Measurements from ENCODE around the gene GPR4.

The GPR4 gene
- total RNA-seq, result 0 reads per million in 3 donors

DNA sequence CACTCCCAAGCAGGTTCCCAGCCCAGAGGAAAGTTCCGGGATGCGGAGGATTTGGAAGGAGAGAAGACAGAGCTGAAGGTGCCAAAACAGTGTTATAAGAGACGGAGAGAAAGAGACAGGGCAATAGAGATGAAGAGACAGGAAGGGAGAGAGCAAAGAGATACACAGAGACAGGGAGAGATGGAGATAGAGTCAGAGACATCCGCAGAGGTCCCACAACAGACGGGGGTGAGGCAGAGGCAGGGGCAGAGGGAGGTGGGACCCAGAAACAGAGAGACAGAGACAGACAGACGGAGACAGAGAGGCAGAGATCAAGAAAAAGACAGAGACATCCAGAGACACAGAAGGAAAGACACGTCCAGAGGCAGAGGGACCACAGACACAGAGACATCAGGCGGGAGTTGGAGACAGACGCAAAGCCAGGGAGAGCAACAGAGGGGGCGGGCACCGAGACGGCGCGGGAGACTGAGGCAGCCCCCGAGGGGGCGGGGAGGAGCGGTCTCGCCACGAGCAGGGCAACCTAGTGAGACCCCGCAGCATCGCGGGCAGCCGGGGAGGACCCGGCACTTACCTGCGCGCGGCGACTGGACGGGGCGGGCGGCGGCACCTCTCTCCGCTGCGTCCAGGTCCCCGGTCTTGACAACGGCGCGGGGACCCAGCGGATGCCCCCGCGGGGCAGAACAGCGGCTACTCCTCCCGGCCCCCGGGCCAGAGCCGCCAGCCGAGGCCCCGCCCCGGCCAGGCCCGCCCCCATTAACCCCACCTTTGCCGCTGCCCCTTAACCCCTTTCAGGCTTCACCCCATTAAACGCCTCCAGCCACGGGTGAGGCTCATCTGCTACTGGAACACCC lies at the start of gene GPR4:
Gene GPR4 (minus strand): TSS at position 689 of the 851 bp plus-strand sequence. CDS start 10,346 bp downstream, outside the sequence.
- Histone ChIP-seq H3K27ac (ENCODE audit: insufficient read depth, low read length, poor library complexity, severe bottlenecking) (no peak within 1 kb of the TSS), H3K4me1 (ENCODE audit: control insufficient read depth, insufficient read depth, low read length, poor library complexity, severe bottlenecking) (peaks cover 8% of the 10 kb centered on the region), H3K4me3 (ENCODE audit: insufficient read depth, low read depth, low read length, poor library complexity, severe bottlenecking) (no peak within 1 kb of the TSS)

DNA sequence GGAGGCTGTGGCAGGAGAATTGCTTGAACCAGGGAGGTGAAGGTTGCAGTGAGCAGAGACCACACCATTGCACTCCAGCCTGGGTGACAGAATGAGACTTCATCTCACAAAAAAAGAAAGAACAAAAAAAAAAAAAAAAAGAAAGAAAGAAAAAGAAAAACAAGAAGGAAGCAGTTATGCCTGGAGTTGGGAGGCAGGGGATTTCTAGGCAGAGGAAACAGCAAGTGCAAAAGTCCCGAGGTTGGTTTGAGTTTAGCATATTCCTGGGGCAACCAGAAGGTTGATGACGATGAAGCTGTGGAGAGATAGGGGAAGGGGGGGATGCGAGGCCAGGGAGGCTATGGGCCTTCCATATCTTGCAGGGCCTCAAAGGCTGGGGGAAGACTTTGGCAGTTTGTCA lies 48.7 kb upstream of the GPR4 start:
- DNase-seq, result no peak
- Histone ChIP-seq H3K4me1 (ENCODE audit: control insufficient read depth, insufficient read depth, low read length, poor library complexity, severe bottlenecking) (peaks cover 5% of the 10 kb centered on the region), H3K27ac (ENCODE audit: insufficient read depth, low read length, poor library complexity, severe bottlenecking) (no peak overlapping the region), H3K27me3 (replicated peaks; ENCODE audit: control insufficient read depth, insufficient read depth, low read length, poor library complexity, severe bottlenecking) (no peaks in the 10 kb centered on the region), H3K4me3 (ENCODE audit: insufficient read depth, low read depth, low read length, poor library complexity, severe bottlenecking) (no peak overlapping the region), H3K9me3 (ENCODE audit: control insufficient read depth, low read length) (no peaks in the 10 kb centered on the region), H3K36me3 (ENCODE audit: control insufficient read depth, insufficient read depth, low read length) (no peaks in the 10 kb centered on the region)

More for the DNA sequence above, at the start of gene GPR4:
- Histone ChIP-seq H3K27me3 (replicated peaks; ENCODE audit: control insufficient read depth, insufficient read depth, low read length, poor library complexity, severe bottlenecking) (peaks cover 55% of the 10 kb centered on the region), H3K36me3 (ENCODE audit: control insufficient read depth, insufficient read depth, low read length) (no peaks in the 10 kb centered on the region), H3K9me3 (ENCODE audit: control insufficient read depth, low read length) (no peaks in the 10 kb centered on the region)
- no peak for DNase-seq

DNA sequence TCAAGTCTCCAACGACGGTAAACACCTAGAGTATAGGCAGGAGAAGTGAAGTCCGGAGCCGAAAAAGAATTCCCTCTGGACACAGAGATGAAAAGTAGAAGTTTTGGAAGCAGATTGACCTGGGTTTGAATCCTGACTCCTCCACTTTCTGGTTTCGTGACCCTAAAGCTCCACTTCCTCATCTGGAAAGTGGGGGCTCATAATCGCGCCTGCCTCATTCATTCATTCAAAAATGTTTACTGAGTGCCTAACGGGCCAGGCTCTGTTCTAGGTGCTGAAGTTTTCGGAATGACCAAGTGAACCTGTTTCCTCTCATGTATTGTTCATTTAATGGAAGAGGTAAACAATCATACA lies 44.3 kb upstream of the GPR4 start:
- no peak overlapping the region for H3K27ac ChIP-seq (ENCODE audit: insufficient read depth, low read length, poor library complexity, severe bottlenecking)
- DNase-seq, result no peak
- H3K4me3 ChIP-seq (ENCODE audit: insufficient read depth, low read depth, low read length, poor library complexity, severe bottlenecking), result peak overlapping the region; percentile 53
- H3K27me3 ChIP-seq (replicated peaks; ENCODE audit: control insufficient read depth, insufficient read depth, low read length, poor library complexity, severe bottlenecking), result no peaks in the 10 kb centered on the region
- no peaks in the 10 kb centered on the region for H3K36me3 ChIP-seq (ENCODE audit: control insufficient read depth, insufficient read depth, low read length)
- H3K9me3 ChIP-seq (ENCODE audit: control insufficient read depth, low read length), result no peaks in the 10 kb centered on the region
- peaks cover 19% of the 10 kb centered on the region for H3K4me1 ChIP-seq (ENCODE audit: control insufficient read depth, insufficient read depth, low read length, poor library complexity, severe bottlenecking)

DNA sequence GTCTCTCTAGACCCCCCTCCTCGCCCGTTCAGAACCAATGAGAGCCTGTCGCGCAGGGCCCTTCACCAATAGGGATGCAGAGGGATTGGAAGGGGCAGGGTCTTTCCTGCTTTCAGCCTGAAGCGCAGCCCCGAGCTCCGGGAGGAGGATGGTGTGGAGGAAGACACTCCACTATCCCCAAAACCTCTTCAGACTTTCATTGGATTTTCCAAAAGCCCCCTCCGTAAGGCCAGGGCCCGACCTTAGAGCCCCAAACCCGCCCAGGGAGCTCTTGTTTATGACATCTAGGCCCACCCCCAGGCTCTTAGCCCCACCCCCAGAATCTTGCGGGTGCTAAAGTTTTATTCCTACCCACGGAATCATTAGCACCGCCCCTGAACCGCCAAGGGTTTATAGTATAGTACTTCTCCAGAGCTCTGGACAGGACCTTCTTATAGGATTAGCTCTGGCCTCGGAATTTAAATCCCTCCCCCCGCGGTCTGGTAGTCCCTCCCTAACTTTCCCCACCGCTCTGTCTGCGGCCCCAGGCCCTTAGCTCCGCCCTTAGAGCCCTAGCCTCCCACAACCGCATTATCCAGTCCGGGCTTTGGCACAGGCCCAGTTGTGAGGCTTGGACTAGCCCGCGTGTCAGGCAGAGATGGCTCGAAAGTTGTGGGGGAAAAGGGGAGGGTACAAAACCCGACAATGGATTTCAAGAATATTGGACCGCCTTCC lies 43.8 kb upstream of the GPR4 start:
- Histone ChIP-seq H3K36me3 (ENCODE audit: control insufficient read depth, insufficient read depth, low read length) (no peaks in the 10 kb centered on the region), H3K4me1 (ENCODE audit: control insufficient read depth, insufficient read depth, low read length, poor library complexity, severe bottlenecking) (peaks cover 21% of the 10 kb centered on the region), H3K27ac (ENCODE audit: insufficient read depth, low read length, poor library complexity, severe bottlenecking) (peak overlapping the region; percentile 26), H3K9me3 (ENCODE audit: control insufficient read depth, low read length) (no peaks in the 10 kb centered on the region), H3K27me3 (replicated peaks; ENCODE audit: control insufficient read depth, insufficient read depth, low read length, poor library complexity, severe bottlenecking) (no peaks in the 10 kb centered on the region), H3K4me3 (ENCODE audit: insufficient read depth, low read depth, low read length, poor library complexity, severe bottlenecking) (peak overlapping the region; percentile 53)
- DNase-seq, result peak; percentile 56 to 68 (median 63)

DNA sequence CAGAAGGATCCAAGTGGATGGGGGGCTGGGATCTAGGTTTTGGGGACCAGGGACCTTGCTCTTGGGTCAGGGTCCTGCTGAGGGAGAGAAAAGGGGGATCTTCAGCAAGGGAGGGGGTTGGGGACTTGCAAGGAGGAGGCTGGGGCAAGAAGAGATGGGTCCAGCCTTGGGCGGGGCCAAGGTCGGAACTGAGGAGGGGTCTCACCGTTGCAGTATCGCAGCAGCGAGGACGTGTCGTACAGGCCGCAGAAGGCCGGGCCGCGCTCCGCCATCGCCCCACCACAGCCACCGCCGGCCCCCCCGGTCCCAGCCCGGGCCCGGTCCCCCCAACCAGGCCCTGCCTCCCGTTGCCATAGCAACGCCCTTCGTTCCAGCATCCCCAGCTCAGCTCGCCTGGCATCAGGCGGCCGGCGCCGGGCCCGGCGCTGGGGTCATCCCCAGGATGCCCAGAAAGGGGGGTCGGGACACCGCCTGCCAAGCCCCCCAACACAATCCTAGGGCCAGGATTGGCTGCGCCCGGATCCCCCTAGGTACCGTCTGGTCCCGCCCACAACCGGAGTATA lies 43.1 kb upstream of the GPR4 start:
- H3K9me3 ChIP-seq (ENCODE audit: control insufficient read depth, low read length), result no peaks in the 10 kb centered on the region
- H3K4me3 ChIP-seq (ENCODE audit: insufficient read depth, low read depth, low read length, poor library complexity, severe bottlenecking), result peak overlapping the region; percentile 53
- no peaks in the 10 kb centered on the region for H3K36me3 ChIP-seq (ENCODE audit: control insufficient read depth, insufficient read depth, low read length)
- H3K4me1 ChIP-seq (ENCODE audit: control insufficient read depth, insufficient read depth, low read length, poor library complexity, severe bottlenecking), result peaks cover 21% of the 10 kb centered on the region
- no peak overlapping the region for H3K27ac ChIP-seq (ENCODE audit: insufficient read depth, low read length, poor library complexity, severe bottlenecking)
- no peaks in the 10 kb centered on the region for H3K27me3 ChIP-seq (replicated peaks; ENCODE audit: control insufficient read depth, insufficient read depth, low read length, poor library complexity, severe bottlenecking)
- DNase-seq, result no peak

DNA sequence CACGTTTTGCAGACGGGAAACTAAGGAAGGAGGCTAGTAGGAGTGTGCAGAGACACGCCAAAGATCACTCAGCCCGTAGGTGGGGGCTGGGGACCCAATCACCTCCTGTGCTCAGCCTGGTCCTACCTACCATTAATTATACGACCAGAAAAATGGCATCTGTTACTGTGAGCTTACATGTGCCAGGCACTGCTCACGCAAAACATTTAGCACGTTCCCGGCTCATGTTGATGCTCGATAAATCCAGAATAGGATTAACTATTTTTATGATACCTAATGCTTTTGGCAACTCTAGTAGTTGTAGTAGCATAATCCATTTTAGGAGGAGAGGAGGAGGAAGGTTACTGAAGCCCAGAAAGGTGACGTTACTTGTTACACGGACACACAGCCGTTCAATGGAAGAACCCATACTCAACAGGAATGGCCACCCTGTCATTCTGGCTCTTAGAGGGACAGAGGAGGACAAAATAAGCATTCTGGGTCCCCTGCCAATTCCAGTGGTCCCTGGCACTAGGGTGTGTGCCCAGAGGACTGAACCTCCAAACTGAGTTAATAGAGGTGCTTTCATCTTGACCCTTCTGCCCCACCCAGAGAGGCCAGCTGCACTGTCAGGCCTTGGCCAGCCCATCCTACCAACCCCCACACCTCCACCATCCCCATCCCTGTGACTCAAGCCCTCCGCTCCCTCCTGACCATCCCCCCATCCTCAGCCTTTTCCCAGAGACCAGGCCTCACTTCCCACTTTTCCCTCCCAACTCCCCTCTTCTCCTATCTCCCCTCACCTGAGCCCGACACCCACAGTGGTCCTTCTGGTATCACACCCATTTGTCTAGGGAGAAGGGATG lies 42.1 kb upstream of the GPR4 start:
- no peak for DNase-seq
- H3K36me3 ChIP-seq (ENCODE audit: control insufficient read depth, insufficient read depth, low read length), result no peaks in the 10 kb centered on the region
- H3K4me1 ChIP-seq (ENCODE audit: control insufficient read depth, insufficient read depth, low read length, poor library complexity, severe bottlenecking), result peaks cover 23% of the 10 kb centered on the region
- H3K27ac ChIP-seq (ENCODE audit: insufficient read depth, low read length, poor library complexity, severe bottlenecking), result no peak overlapping the region
- H3K4me3 ChIP-seq (ENCODE audit: insufficient read depth, low read depth, low read length, poor library complexity, severe bottlenecking), result no peak overlapping the region
- no peaks in the 10 kb centered on the region for H3K9me3 ChIP-seq (ENCODE audit: control insufficient read depth, low read length)
- H3K27me3 ChIP-seq (replicated peaks; ENCODE audit: control insufficient read depth, insufficient read depth, low read length, poor library complexity, severe bottlenecking), result no peaks in the 10 kb centered on the region

DNA sequence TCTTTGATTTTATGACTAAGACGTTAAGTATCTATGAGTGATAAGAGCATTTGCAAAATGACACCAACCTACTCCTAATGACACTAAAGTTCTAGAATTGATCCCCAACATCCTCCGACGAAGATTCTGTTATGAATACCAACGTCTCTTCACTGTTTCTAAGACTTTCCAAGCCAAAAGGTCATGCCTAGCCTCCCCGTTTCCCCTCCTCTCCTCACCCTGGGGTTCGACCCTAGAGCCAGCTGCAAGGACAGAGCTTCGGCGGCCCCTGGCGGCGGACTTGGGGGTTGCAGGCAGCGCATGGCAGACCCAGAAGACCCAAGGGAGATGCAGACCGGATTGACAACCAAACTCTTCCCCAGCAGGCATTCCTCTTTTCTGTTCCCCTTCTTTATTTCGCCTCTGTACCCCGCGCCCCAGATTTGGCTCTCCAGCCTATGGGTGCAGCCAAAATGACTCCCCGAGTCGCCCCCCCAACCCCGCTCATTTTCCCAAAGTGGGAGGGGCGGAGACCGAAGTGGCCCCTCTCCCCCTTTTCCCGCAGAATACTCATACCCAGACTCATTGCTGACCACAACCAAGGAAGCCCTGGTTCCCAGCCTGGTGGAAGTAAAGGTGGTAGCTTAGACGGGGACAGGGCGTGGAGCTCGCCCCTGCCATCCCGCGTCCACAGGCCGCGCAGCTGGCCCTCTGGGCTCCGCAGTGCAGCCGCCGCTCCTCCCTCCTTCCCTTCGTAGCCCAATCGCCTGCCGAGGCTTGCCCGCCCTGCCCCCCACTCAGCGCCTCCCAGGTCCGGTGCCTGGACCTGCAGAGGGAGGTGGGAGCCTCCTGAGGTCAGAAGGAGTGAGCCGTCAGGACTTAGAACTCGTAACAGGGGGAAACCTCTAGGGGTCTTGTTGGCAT lies 41.3 kb upstream of the GPR4 start:
- H3K4me3 ChIP-seq (ENCODE audit: insufficient read depth, low read depth, low read length, poor library complexity, severe bottlenecking), result no peak overlapping the region
- peak overlapping the region; percentile 96 for H3K27ac ChIP-seq (ENCODE audit: insufficient read depth, low read length, poor library complexity, severe bottlenecking)
- no peaks in the 10 kb centered on the region for H3K9me3 ChIP-seq (ENCODE audit: control insufficient read depth, low read length)
- H3K4me1 ChIP-seq (ENCODE audit: control insufficient read depth, insufficient read depth, low read length, poor library complexity, severe bottlenecking), result peaks cover 30% of the 10 kb centered on the region
- H3K36me3 ChIP-seq (ENCODE audit: control insufficient read depth, insufficient read depth, low read length), result no peaks in the 10 kb centered on the region
- DNase-seq, result peak; percentile 65 to 76 (median 68)
- H3K27me3 ChIP-seq (replicated peaks; ENCODE audit: control insufficient read depth, insufficient read depth, low read length, poor library complexity, severe bottlenecking), result no peaks in the 10 kb centered on the region

DNA sequence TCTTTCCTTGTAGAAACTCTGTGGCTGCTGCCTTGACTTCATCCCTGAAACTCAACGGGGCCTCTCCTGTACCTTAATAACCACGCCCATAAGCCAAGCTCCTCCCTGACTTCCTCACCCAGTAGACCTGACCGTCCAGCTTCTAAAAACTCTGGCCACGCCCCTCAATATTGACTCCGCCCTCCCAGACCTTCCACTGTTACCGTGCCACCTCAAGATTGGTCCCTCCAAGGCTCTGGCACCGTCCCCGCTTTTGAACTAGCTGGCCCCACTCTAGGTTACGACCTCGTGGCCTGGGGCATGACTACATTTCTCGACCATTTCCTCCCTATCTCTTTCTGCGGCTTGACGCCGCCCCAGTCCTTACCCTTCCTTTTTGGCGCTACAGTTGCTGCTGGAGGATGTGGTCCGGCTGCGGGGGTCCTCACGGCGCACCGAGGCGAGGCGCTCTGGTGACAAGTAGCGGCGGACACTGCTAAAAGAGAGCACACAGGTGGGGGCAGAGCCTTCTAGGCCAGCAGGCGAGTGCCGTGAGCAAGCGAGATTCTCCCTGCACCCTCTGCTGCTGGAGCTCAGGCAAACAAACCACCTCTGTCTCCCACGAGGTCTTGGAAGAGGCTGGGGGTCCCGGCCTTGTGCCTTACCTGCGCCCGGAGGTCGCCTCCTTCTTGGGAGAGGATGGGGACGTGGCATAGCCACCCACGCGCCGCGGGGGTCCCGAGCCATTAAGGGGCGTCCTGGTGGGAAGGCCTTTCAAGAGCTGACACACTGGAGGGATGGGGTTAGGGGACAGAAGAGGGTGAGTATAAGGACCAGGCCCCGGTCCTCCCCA lies 39.5 kb upstream of the GPR4 start:
- peak; percentile 27 to 66 (median 50) for DNase-seq

More for the DNA sequence above, 39.5 kb upstream of the GPR4 start:
- Histone ChIP-seq H3K27ac (ENCODE audit: insufficient read depth, low read length, poor library complexity, severe bottlenecking) (peak overlapping the region; percentile 96), H3K36me3 (ENCODE audit: control insufficient read depth, insufficient read depth, low read length) (no peaks in the 10 kb centered on the region), H3K4me1 (ENCODE audit: control insufficient read depth, insufficient read depth, low read length, poor library complexity, severe bottlenecking) (peaks cover 32% of the 10 kb centered on the region), H3K27me3 (replicated peaks; ENCODE audit: control insufficient read depth, insufficient read depth, low read length, poor library complexity, severe bottlenecking) (no peaks in the 10 kb centered on the region), H3K4me3 (ENCODE audit: insufficient read depth, low read depth, low read length, poor library complexity, severe bottlenecking) (peak overlapping the region; percentile 52), H3K9me3 (ENCODE audit: control insufficient read depth, low read length) (no peaks in the 10 kb centered on the region)
